ENCODE data around the gene CMYA5. TPM values are rescaled to one million over a fixed set of nuclear protein-coding genes. Genes with fewer than 3 reads are reported as not detected.

The CMYA5 gene
- total and polyA plus RNA-seq, 4 donors, result 1.3 to 2.9 (median 2.0) TPM

- TF ChIP-seq YY1 (IDR thresholded peaks at IDR 0.05) (no peak), TAF1 (conservative IDR thresholded peaks at IDR 0.05) (no peak), SP1 (IDR thresholded peaks at IDR 0.05) (no peak), HNF4A (conservative IDR thresholded peaks at IDR 0.05) (no peak), EGR1 (IDR thresholded peaks at IDR 0.05; ENCODE audit: low read depth in 2 of 2) (no peak)
- 96% methylated on average over 7 of the region's 7 CpGs for WGBS
- Histone ChIP-seq H3K9me3 (ENCODE audit: control insufficient read depth in 4 of 4, low read length in 3 of 4) (no peaks in the 10 kb centered on the region), H3K9ac (ENCODE audit: low read depth in 1 of 2, low read length in 2 of 2) (no peak overlapping the region), H3K4me3 (ENCODE audit: low read depth in 1 of 3, low read length in 3 of 3) (no peak overlapping the region), H3K27ac (ENCODE audit: low read depth in 1 of 2, low read length in 2 of 2) (no peak overlapping the region), H3K36me3 (ENCODE audit: control insufficient read depth in 4 of 4, insufficient read depth in 3 of 4, low read depth in 1 of 4, low read length in 3 of 4) (no peaks in the 10 kb centered on the region), H3K4me1 (ENCODE audit: control insufficient read depth in 4 of 4, insufficient read depth in 4 of 4, low read length in 3 of 4) (no peaks in the 10 kb centered on the region), H3K27me3 (ENCODE audit: control insufficient read depth in 4 of 4, insufficient read depth in 4 of 4, low read length in 3 of 4) (no peaks in the 10 kb centered on the region)
- no peak for DNase-seq (ENCODE audit: low spot score)
Measured at GRCh38 chr5:79713727-79714126, 24.1 kb downstream of the CMYA5 start.

- TF ChIP-seq FOXA2 (IDR thresholded peaks at IDR 0.05), result no peak
- TF ChIP-seq HNF4G (IDR thresholded peaks at IDR 0.05), result no peak
- no peak for TF ChIP-seq SP1 (IDR thresholded peaks at IDR 0.05)
- no peak for TF ChIP-seq REST (IDR thresholded peaks at IDR 0.05)
- no peak overlapping the region for H3K9ac ChIP-seq (ENCODE audit: low read depth in 1 of 2, low read length in 2 of 2)
- H3K4me3 ChIP-seq (ENCODE audit: low read depth in 1 of 3, low read length in 3 of 3), result no peak overlapping the region
- peaks cover 0 to 14% (median 5%) of the 10 kb centered on the region in 4 donors for H3K9me3 ChIP-seq (ENCODE audit: control insufficient read depth in 4 of 4, low read length in 3 of 4)
- WGBS, result 94% methylated on average over 1 of the region's 1 CpG
- H3K27me3 ChIP-seq (ENCODE audit: control insufficient read depth in 4 of 4, insufficient read depth in 4 of 4, low read length in 3 of 4), result no peaks in the 10 kb centered on the region
- no peaks in the 10 kb centered on the region for H3K4me1 ChIP-seq (ENCODE audit: control insufficient read depth in 4 of 4, insufficient read depth in 4 of 4, low read length in 3 of 4)
- H3K36me3 ChIP-seq (ENCODE audit: control insufficient read depth in 4 of 4, insufficient read depth in 3 of 4, low read depth in 1 of 4, low read length in 3 of 4), result no peaks in the 10 kb centered on the region
- no peak overlapping the region for H3K27ac ChIP-seq (ENCODE audit: low read depth in 1 of 2, low read length in 2 of 2)
- DNase-seq (ENCODE audit: low spot score), result no peak
Measured at GRCh38 chr5:79716839-79717238, 27.2 kb downstream of the CMYA5 start.

GRCh38 chr5:79720096-79720495 is 30.5 kb downstream of the CMYA5 start:
- no peak for TF ChIP-seq HNF4A (conservative IDR thresholded peaks at IDR 0.05)
- TF ChIP-seq YY1 (IDR thresholded peaks at IDR 0.05), result no peak
- no peak for TF ChIP-seq RXRA (IDR thresholded peaks at IDR 0.05)
- TF ChIP-seq FOXA1 (IDR thresholded peaks at IDR 0.05), result no peak
- TF ChIP-seq TAF1 (conservative IDR thresholded peaks at IDR 0.05), result no peak
- no peak for TF ChIP-seq JUND (IDR thresholded peaks at IDR 0.05)
- TF ChIP-seq ZBTB33 (IDR thresholded peaks at IDR 0.05), result no peak
- TF ChIP-seq SP1 (IDR thresholded peaks at IDR 0.05), result no peak
- no peak for TF ChIP-seq CTCF (IDR thresholded peaks at IDR 0.05; ENCODE audit: low read depth, low read length, missing input control)
- TF ChIP-seq NR2F2 (IDR thresholded peaks at IDR 0.05), result no peak
- H3K27ac ChIP-seq (ENCODE audit: low read depth in 1 of 2, low read length in 2 of 2), result no peak overlapping the region

More at GRCh38 chr5:79720096-79720495, 30.5 kb downstream of the CMYA5 start:
- Histone ChIP-seq H3K4me1 (ENCODE audit: control insufficient read depth in 4 of 4, insufficient read depth in 4 of 4, low read length in 3 of 4) (no peaks in the 10 kb centered on the region), H3K36me3 (ENCODE audit: control insufficient read depth in 4 of 4, insufficient read depth in 3 of 4, low read depth in 1 of 4, low read length in 3 of 4) (no peaks in the 10 kb centered on the region), H3K27me3 (ENCODE audit: control insufficient read depth in 4 of 4, insufficient read depth in 4 of 4, low read length in 3 of 4) (no peaks in the 10 kb centered on the region), H3K9me3 (ENCODE audit: control insufficient read depth in 4 of 4, low read length in 3 of 4) (peaks cover 0 to 14% (median 5%) of the 10 kb centered on the region in 4 donors), H3K9ac (ENCODE audit: low read depth in 1 of 2, low read length in 2 of 2) (no peak overlapping the region), H3K4me3 (ENCODE audit: low read depth in 1 of 3, low read length in 3 of 3) (no peak overlapping the region)
- DNase-seq (ENCODE audit: low spot score), result no peak
